HUES48 (cell line): Measurements from ENCODE around the gene SREBF2.

ENCODE experiments used
- H3K27ac ChIP-seq: one replicate; pipeline ENCODE4 v1.7.0; 2013; ENCODE audit warnings: low read depth, low read length, inconsistent platforms
- H3K27me3 ChIP-seq: 2 replicates; pipeline ENCODE4 v1.6.1; 2013; ENCODE audit warnings: mild to moderate bottlenecking, low read length; ENCODE audit not compliant: control insufficient read depth, insufficient read depth
- H3K36me3 ChIP-seq: 2 replicates; pipeline ENCODE4 v1.6.1; 2013; ENCODE audit warnings: low read length; ENCODE audit not compliant: control insufficient read depth, insufficient read depth
- H3K4me1 ChIP-seq: 2 replicates; pipeline ENCODE4 v1.6.1; 2013; ENCODE audit warnings: mild to moderate bottlenecking, low read length; ENCODE audit not compliant: control insufficient read depth, insufficient read depth
- H3K4me3 ChIP-seq: 2 replicates; pipeline ENCODE4 v1.5.1; 2013; ENCODE audit warnings: mild to moderate bottlenecking, low read depth, low read length
- H3K9ac ChIP-seq: 2 replicates; pipeline ENCODE4 v1.6.1; 2013; ENCODE audit warnings: mild to moderate bottlenecking, low read depth, low read length, moderate library complexity
- H3K9me3 ChIP-seq: 2 replicates; pipeline ENCODE4 v1.6.1; 2013; ENCODE audit warnings: low read length; ENCODE audit not compliant: control insufficient read depth, insufficient read depth

SREBF2 gene

DNA sequence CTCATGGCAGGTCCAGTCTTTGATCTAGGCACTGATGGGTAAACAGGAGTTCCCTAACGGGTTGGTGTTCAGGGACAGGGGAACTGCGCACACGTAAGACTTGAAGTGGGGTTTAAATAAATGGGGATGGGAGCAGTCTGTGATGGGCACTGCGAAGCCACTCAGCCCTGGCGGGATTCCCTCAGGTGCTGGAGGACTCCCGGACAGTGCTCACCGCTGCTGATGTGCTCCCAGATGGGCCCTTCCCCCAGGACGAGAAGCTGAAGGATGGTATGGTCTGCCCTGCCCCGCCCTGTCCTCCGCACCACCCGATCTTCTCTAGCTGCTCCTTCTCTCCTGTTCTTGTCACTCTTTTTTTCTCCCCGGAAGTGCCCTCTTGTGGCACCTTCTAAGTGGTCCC, 22.9 kb upstream of the SREBF2 start:
- Histone ChIP-seq H3K9me3 (no peaks in the 10 kb centered on the region), H3K27me3 (no peaks in the 10 kb centered on the region), H3K4me3 (no peak overlapping the region), H3K27ac (no peak overlapping the region), H3K36me3 (peaks cover 46% of the 10 kb centered on the region), H3K9ac (no peak overlapping the region), H3K4me1 (no peaks in the 10 kb centered on the region)

DNA sequence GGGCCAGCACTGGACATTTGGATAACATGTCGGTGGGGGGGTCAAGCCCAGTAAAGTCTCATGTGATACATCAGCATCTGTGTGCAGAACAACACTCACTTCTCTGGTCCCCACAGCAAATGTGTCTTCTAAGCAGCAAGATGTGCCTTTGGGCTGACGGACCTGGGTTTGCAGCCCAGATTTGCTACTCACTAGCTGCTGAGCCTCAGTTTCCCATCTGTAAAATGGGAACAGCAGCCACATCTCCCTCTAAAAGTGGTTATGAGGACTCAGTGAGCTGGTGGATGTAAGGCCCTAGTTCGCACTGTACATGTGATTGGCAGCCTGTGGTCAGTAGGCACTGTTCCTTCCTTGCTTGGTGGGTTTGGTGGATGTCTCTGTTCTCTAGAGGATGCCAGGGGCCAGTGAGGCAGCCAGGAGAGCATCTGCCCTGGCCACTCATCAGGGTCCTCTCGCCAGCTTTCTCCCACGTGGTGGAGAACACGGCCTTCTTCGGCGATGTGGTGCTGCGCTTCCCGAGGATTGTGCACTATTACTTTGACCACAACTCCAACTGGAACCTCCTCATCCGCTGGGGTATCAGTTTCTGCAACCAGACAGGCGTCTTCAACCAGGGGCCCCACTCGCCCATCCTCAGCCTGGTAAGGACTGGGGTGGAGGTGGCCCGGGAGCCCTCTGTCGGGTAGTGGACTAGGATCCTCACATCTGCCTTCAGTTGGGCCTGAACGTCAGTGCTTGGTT, 19.9 kb upstream of the SREBF2 start:
- no peak overlapping the region for H3K4me3 ChIP-seq

DNA sequence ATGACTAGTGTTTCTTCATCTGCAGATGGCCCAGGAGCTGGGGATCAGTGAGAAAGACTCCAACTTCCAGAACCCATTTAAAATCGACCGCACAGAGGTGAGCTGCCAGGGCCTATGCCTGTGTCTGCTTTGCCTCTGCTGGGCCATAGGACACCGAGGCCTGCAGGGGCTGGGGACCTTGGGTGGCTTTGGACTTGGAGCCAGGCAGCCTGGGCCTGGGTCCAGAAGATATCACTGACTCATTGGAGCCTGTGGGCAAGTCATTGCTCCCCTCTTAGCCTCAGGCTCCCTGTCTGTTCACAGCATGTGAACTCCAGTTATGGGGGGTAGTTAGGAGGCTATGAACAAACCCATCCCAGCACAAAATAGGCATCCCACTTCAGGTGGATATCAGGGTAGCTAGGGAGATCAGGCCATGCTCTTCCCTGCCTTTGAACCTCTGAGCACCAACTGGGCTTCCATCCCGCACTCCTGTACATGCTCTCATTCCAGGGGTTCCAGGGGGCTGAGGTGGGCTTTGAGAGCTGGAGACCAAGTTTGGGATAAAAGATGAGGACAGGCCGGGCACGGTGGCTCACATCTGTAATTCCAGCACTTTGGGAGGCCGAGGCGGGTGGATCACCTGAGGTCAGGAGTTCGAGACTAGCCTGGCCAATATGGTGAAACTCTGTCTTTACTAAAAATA, 19.0 kb upstream of the SREBF2 start:
- Histone ChIP-seq H3K4me1 (no peaks in the 10 kb centered on the region), H3K4me3 (no peak overlapping the region), H3K27me3 (no peaks in the 10 kb centered on the region), H3K36me3 (peaks cover 63% of the 10 kb centered on the region), H3K27ac (no peak overlapping the region), H3K9ac (no peak overlapping the region), H3K9me3 (no peaks in the 10 kb centered on the region)

More for the DNA sequence above, 19.9 kb upstream of the SREBF2 start:
- peaks cover 59% of the 10 kb centered on the region for H3K36me3 ChIP-seq
- no peaks in the 10 kb centered on the region for H3K9me3 ChIP-seq
- no peak overlapping the region for H3K9ac ChIP-seq
- H3K27me3 ChIP-seq, result no peaks in the 10 kb centered on the region
- H3K27ac ChIP-seq, result no peak overlapping the region
- no peaks in the 10 kb centered on the region for H3K4me1 ChIP-seq

GRCh38 chr22:41815716-41816115, 17.2 kb upstream of the SREBF2 start:
- Histone ChIP-seq H3K36me3 (peaks cover 50% of the 10 kb centered on the region), H3K27ac (no peak overlapping the region), H3K4me3 (no peak overlapping the region), H3K27me3 (no peaks in the 10 kb centered on the region), H3K9ac (no peak overlapping the region), H3K9me3 (no peaks in the 10 kb centered on the region), H3K4me1 (no peaks in the 10 kb centered on the region)

GRCh38 chr22:41816241-41816640, 16.7 kb upstream of the SREBF2 start:
- H3K4me1 ChIP-seq, result no peaks in the 10 kb centered on the region
- H3K27ac ChIP-seq, result no peak overlapping the region
- no peak overlapping the region for H3K9ac ChIP-seq
- no peaks in the 10 kb centered on the region for H3K9me3 ChIP-seq
- no peaks in the 10 kb centered on the region for H3K27me3 ChIP-seq
- no peak overlapping the region for H3K4me3 ChIP-seq
- H3K36me3 ChIP-seq, result peaks cover 45% of the 10 kb centered on the region

- no peak overlapping the region for H3K4me3 ChIP-seq
- H3K27me3 ChIP-seq, result no peaks in the 10 kb centered on the region
- H3K4me1 ChIP-seq, result no peaks in the 10 kb centered on the region
- no peaks in the 10 kb centered on the region for H3K9me3 ChIP-seq
- no peak overlapping the region for H3K9ac ChIP-seq
- H3K27ac ChIP-seq, result no peak overlapping the region
- peaks cover 41% of the 10 kb centered on the region for H3K36me3 ChIP-seq
Observed at GRCh38 chr22:41816871-41817270, 16.0 kb upstream of the SREBF2 start.

GRCh38 chr22:41818011-41818410, 14.9 kb upstream of the SREBF2 start:
- H3K27me3 ChIP-seq, result no peaks in the 10 kb centered on the region
- H3K4me1 ChIP-seq, result no peaks in the 10 kb centered on the region
- no peak overlapping the region for H3K9ac ChIP-seq
- no peaks in the 10 kb centered on the region for H3K9me3 ChIP-seq
- H3K36me3 ChIP-seq, result peaks cover 36% of the 10 kb centered on the region
- H3K27ac ChIP-seq, result no peak overlapping the region
- no peak overlapping the region for H3K4me3 ChIP-seq

- peaks cover 1% of the 10 kb centered on the region; the same call in 1 of the 2 replicates for H3K4me1 ChIP-seq
- H3K9ac ChIP-seq, result no peak overlapping the region
- no peak overlapping the region for H3K27ac ChIP-seq
- no peak overlapping the region for H3K4me3 ChIP-seq
- peaks cover 30% of the 10 kb centered on the region for H3K36me3 ChIP-seq
- H3K9me3 ChIP-seq, result no peaks in the 10 kb centered on the region
- H3K27me3 ChIP-seq, result no peaks in the 10 kb centered on the region
Observed at GRCh38 chr22:41818596-41818995, 14.3 kb upstream of the SREBF2 start.

- Histone ChIP-seq H3K9ac (no peak overlapping the region), H3K36me3 (peaks cover 25% of the 10 kb centered on the region; the same call in 1 of the 2 replicates), H3K4me1 (peaks cover 8% of the 10 kb centered on the region), H3K27ac (no peak overlapping the region), H3K9me3 (no peaks in the 10 kb centered on the region), H3K27me3 (no peaks in the 10 kb centered on the region), H3K4me3 (no peak overlapping the region)
Observed at GRCh38 chr22:41819257-41819656, 13.6 kb upstream of the SREBF2 start.

DNA sequence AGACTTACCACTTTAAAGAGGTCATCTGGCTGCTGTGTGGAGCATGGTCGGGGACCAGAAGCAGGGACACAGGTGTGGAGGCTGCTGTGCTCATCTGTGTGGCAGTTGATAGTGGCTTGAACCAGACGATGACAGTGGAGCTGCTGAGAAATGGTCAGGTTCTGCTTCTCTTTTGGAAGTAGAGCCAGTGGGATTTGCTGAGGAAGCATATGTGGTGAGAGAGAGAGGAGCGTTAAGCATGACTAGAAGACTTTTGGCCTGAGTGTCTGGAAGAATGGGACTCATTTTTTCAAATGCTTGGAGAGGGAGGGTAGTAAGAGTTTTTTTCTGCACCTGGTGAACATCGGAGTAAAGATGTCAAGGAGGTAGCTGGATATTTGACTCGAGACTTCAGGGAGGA, 12.5 kb upstream of the SREBF2 start:
- no peak overlapping the region for H3K4me3 ChIP-seq
- H3K27ac ChIP-seq, result no peak overlapping the region
- H3K27me3 ChIP-seq, result no peaks in the 10 kb centered on the region
- H3K36me3 ChIP-seq, result peaks cover 19% of the 10 kb centered on the region; the same call in 1 of the 2 replicates
- no peaks in the 10 kb centered on the region for H3K9me3 ChIP-seq
- peaks cover 9% of the 10 kb centered on the region for H3K4me1 ChIP-seq
- H3K9ac ChIP-seq, result no peak overlapping the region
